Esophagus squamous epithelium (tissue), 5 donors: ENCODE data around the gene TMEM234. TPM values are rescaled to one million over a fixed set of nuclear protein-coding genes. Genes with fewer than 3 reads are reported as not detected.

Experiments
- DNase-seq: peaks from one replicate; lab custom pipeline; 2025; lab: John Stamatoyannopoulos, UW
- H3K27ac ChIP-seq, 4 donors: fragments of 200-600 bp; sonication (generic); one replicate each; pipeline ENCODE4 v1.5.1; 2016 to 2019; ENCODE audit warnings: mild to moderate bottlenecking in 1 of 4
- H3K27me3 ChIP-seq, 4 donors: fragments of 200-600 bp; sonication (generic); 1 replicate in 3 of 4; 2 replicates in 1 of 4; pipeline versions ENCODE4 v1.5.1 to v1.6.0; 2017 to 2021; ENCODE audit warnings: antibody characterized with exemption in 1 of 4
- H3K36me3 ChIP-seq, 3 donors: fragments of 200-600 bp; sonication (generic); one replicate each; pipeline ENCODE4 v1.5.1; 2016 to 2019
- H3K4me1 ChIP-seq, 3 donors: fragments of 200-600 bp; sonication (generic); one replicate each; pipeline ENCODE4 v1.5.1; 2017 to 2019
- H3K4me3 ChIP-seq, 4 donors: fragments of 200-600 bp; sonication (generic); 1 replicate in 3 of 4; 2 replicates in 1 of 4; pipeline ENCODE4 v1.5.1; 2016 to 2019; ENCODE audit warnings: mild to moderate bottlenecking in 2 of 4, moderate library complexity in 1 of 4
- H3K9me3 ChIP-seq, 3 donors: fragments of 200-600 bp; sonication (generic); one replicate each; pipeline ENCODE4 v1.5.1; 2016 to 2019
- CTCF ChIP-seq, 6 experiments: fragments of 450-650 bp in 4 of 6; fragments of 200-600 bp in 2 of 6; sonication (generic) in 2 of 6; IDR thresholded peaks; one replicate each; pipeline ENCODE4 v1.5.1; 2016 to 2019; ENCODE audit warnings: antibody characterized with exemption in 6 of 6, mild to moderate bottlenecking in 4 of 6, moderate library complexity in 4 of 6
- POLR2A ChIP-seq, 4 donors: fragments of 450-650 bp; IDR thresholded peaks; one replicate each; pipeline ENCODE4 v1.6.1; 2017; ENCODE audit warnings: antibody characterized with exemption in 4 of 4, mild to moderate bottlenecking in 4 of 4, moderate library complexity in 3 of 4
- WGBS, 2 donors: methylation state at CpG; one replicate each; pipeline ENCODE4 v1.1.5; 2018; 5-methylcytosine and 5-hydroxymethylcytosine counted together
- intact Hi-C: fragments of 100-400 bp; cut with DNase I; formaldehyde crosslinking; loops from one replicate; pipeline ENCODE4 v1.15.0; 2022
- total RNA-seq, 4 donors: library from RNA; depleted of rRNA; stranded (reverse); fragments of >200 nt; gene quantifications; one replicate each; pipeline ENCODE4 v1.1.0, GENCODE V29; 2016
- donor health status: DM: yes; HTN: yes; CAD: no.

TMEM234 gene
- total RNA-seq, 4 donors from 2014 or later: 6.4 to 11.1 (median 9.4) TPM

GRCh38 chr1:32186491-32186890 lies 35.7 kb downstream of the TMEM234 start:
- Histone ChIP-seq H3K9me3 (no peaks in the 10 kb centered on the region), H3K4me1 (peaks cover 7 to 41% (median 30%) of the 10 kb centered on the region in 3 donors), H3K36me3 (peaks cover 43 to 98% (median 48%) of the 10 kb centered on the region in 3 donors), H3K27ac (no peak overlapping the region), H3K4me3 (no peak overlapping the region), H3K27me3 (no peaks in the 10 kb centered on the region)
- no peak for TF ChIP-seq POLR2A (IDR thresholded peaks at IDR 0.05)
- TF ChIP-seq CTCF (IDR thresholded peaks at IDR 0.05): no peak
- no peak for DNase-seq
- intact Hi-C loops: no loop called here
- WGBS, 2 donors: 90 to 96% methylated on average over 2 of the region's 2 CpGs

- WGBS, 2 donors: 87 to 96% methylated on average over 2 of the region's 2 CpGs
Observed at GRCh38 chr1:32186077-32186476, 36.1 kb downstream of the TMEM234 start.

GRCh38 chr1:32184650-32185049 lies 37.5 kb downstream of the TMEM234 start:
- H3K4me1 ChIP-seq: peaks cover 11 to 55% (median 40%) of the 10 kb centered on the region in 3 donors
- no peak for DNase-seq
- H3K27me3 ChIP-seq: no peaks in the 10 kb centered on the region
- H3K36me3 ChIP-seq: peaks cover 30 to 84% (median 30%) of the 10 kb centered on the region in 3 donors
- TF ChIP-seq CTCF (IDR thresholded peaks at IDR 0.05) (no peak), POLR2A (IDR thresholded peaks at IDR 0.05) (no peak)
- intact Hi-C loops: no loop called here
- no peaks in the 10 kb centered on the region for H3K9me3 ChIP-seq
- no peak overlapping the region for H3K27ac ChIP-seq
- H3K4me3 ChIP-seq: no peak overlapping the region

More at GRCh38 chr1:32186077-32186476, 36.1 kb downstream of the TMEM234 start:
- H3K4me1 ChIP-seq: peaks cover 9 to 45% (median 34%) of the 10 kb centered on the region in 3 donors
- DNase-seq: no peak
- no peak overlapping the region for H3K27ac ChIP-seq
- H3K36me3 ChIP-seq: peaks cover 38 to 98% (median 44%) of the 10 kb centered on the region in 3 donors
- no peak overlapping the region for H3K4me3 ChIP-seq
- H3K27me3 ChIP-seq: no peaks in the 10 kb centered on the region
- TF ChIP-seq POLR2A (IDR thresholded peaks at IDR 0.05): no peak
- no peak for TF ChIP-seq CTCF (IDR thresholded peaks at IDR 0.05)
- intact Hi-C loops: no loop called here
- no peaks in the 10 kb centered on the region for H3K9me3 ChIP-seq

GRCh38 chr1:32182060-32182459 lies 40.1 kb downstream of the TMEM234 start:
- WGBS, 2 donors: 50 to 80% methylated on average over 1 to 6 of the region's 6 CpGs
- H3K27me3 ChIP-seq: no peaks in the 10 kb centered on the region
- intact Hi-C loops: no loop called here
- peaks cover 9 to 58% (median 10%) of the 10 kb centered on the region in 3 donors for H3K36me3 ChIP-seq
- no peak for TF ChIP-seq CTCF (IDR thresholded peaks at IDR 0.05)
- no peak for TF ChIP-seq POLR2A (IDR thresholded peaks at IDR 0.05)
- no peaks in the 10 kb centered on the region for H3K9me3 ChIP-seq
- DNase-seq: no peak
- H3K27ac ChIP-seq: peak overlapping the region in 2 of 4 donors; percentile 96 to 97
- peaks cover 16 to 66% (median 46%) of the 10 kb centered on the region in 3 donors for H3K4me1 ChIP-seq
- no peak overlapping the region for H3K4me3 ChIP-seq

GRCh38 chr1:32181563-32181962 lies 40.6 kb downstream of the TMEM234 start:
- intact Hi-C loops: no loop called here
- Histone ChIP-seq H3K27me3 (no peaks in the 10 kb centered on the region), H3K4me1 (peaks cover 16 to 66% (median 46%) of the 10 kb centered on the region in 3 donors), H3K9me3 (no peaks in the 10 kb centered on the region), H3K36me3 (peaks cover 9 to 53% (median 10%) of the 10 kb centered on the region in 3 donors), H3K27ac (peak overlapping the region; percentile 7 to 97 (median 92)), H3K4me3 (peak overlapping the region in 2 of 4 donors; percentile 66 to 81)
- no peak for DNase-seq
- 59 to 74% methylated on average over 4 to 5 of the region's 5 CpGs for WGBS, 2 donors
- TF ChIP-seq CTCF (IDR thresholded peaks at IDR 0.05): no peak
